Muscle layer of colon (tissue), 2 donors: Measurements from ENCODE around the gene BHLHA15.

Experiments
- H3K27ac ChIP-seq: one replicate; pipeline ENCODE4 v1.7.0; 2013; ENCODE audit warnings: low read depth, mild to moderate bottlenecking, low read length, moderate library complexity
- H3K27me3 ChIP-seq, 2 donors: one replicate each; pipeline ENCODE4 v1.7.0; 2013; ENCODE audit warnings: low read length in 2 of 2, mild to moderate bottlenecking in 2 of 2; ENCODE audit not compliant: insufficient read depth in 2 of 2, control insufficient read depth in 1 of 2
- H3K36me3 ChIP-seq: one replicate; pipeline ENCODE4 v1.7.0; 2013; ENCODE audit warnings: mild to moderate bottlenecking, low read length; ENCODE audit not compliant: insufficient read depth
- H3K4me1 ChIP-seq: one replicate; pipeline ENCODE4 v1.7.0; 2013; ENCODE audit warnings: mild to moderate bottlenecking, low read length; ENCODE audit not compliant: insufficient read depth
- H3K4me3 ChIP-seq, 2 donors: one replicate each; pipeline ENCODE4 v1.7.0; 2013; ENCODE audit warnings: low read length in 2 of 2, low read depth in 1 of 2, mild to moderate bottlenecking in 1 of 2, moderate library complexity in 1 of 2
- H3K9ac ChIP-seq: one replicate; pipeline ENCODE4 v1.7.0; 2013; ENCODE audit warnings: low read length
- H3K9me3 ChIP-seq: one replicate; pipeline ENCODE4 v1.7.0; 2013; ENCODE audit warnings: mild to moderate bottlenecking, low read length
- donor health status: abdominal sarcoma.
- donor health status: Adenocarcinoma of cecum.

Gene BHLHA15

GRCh38 chr7:98211221-98211675, at the start of gene BHLHA15:
Gene BHLHA15 (plus strand): TSS chr7:98211439. CDS start chr7:98212310, 871 bp downstream.
- peaks cover 0 to 15% of the 10 kb centered on the region in 2 donors for H3K27me3 ChIP-seq
- H3K36me3 ChIP-seq, result peaks cover 8% of the 10 kb centered on the region
- no peaks in the 10 kb centered on the region for H3K9me3 ChIP-seq
- H3K9ac ChIP-seq, result no peak within 1 kb of the TSS
- H3K4me3 ChIP-seq, result no peak within 1 kb of the TSS
- no peak within 1 kb of the TSS for H3K27ac ChIP-seq
- H3K4me1 ChIP-seq, result no peaks in the 10 kb centered on the region

GRCh38 chr7:98162758-98163157, 48.5 kb upstream of the BHLHA15 start:
- peaks cover 9% of the 10 kb centered on the region for H3K4me1 ChIP-seq
- peaks cover 6% of the 10 kb centered on the region for H3K36me3 ChIP-seq
- no peak overlapping the region for H3K27ac ChIP-seq
- H3K4me3 ChIP-seq, result no peak overlapping the region
- no peaks in the 10 kb centered on the region for H3K27me3 ChIP-seq
- H3K9ac ChIP-seq, result no peak overlapping the region
- no peaks in the 10 kb centered on the region for H3K9me3 ChIP-seq

GRCh38 chr7:98163269-98163668, 48.0 kb upstream of the BHLHA15 start:
- Histone ChIP-seq H3K36me3 (peaks cover 6% of the 10 kb centered on the region), H3K4me1 (peaks cover 9% of the 10 kb centered on the region), H3K9me3 (no peaks in the 10 kb centered on the region), H3K27me3 (no peaks in the 10 kb centered on the region), H3K27ac (no peak overlapping the region), H3K9ac (no peak overlapping the region), H3K4me3 (no peak overlapping the region)

- peak overlapping the region; percentile 16 for H3K27ac ChIP-seq
- no peak overlapping the region for H3K9ac ChIP-seq
- H3K9me3 ChIP-seq, result no peaks in the 10 kb centered on the region
Observed at GRCh38 chr7:98163704-98164494, 47.3 kb upstream of the BHLHA15 start.

GRCh38 chr7:98165827-98166667, 45.2 kb upstream of the BHLHA15 start:
- Histone ChIP-seq H3K27me3 (no peaks in the 10 kb centered on the region), H3K4me3 (no peak overlapping the region), H3K36me3 (no peaks in the 10 kb centered on the region), H3K9me3 (no peaks in the 10 kb centered on the region), H3K4me1 (peaks cover 9% of the 10 kb centered on the region), H3K27ac (no peak overlapping the region), H3K9ac (no peak overlapping the region)

More at GRCh38 chr7:98163704-98164494, 47.3 kb upstream of the BHLHA15 start:
- H3K4me1 ChIP-seq, result peaks cover 9% of the 10 kb centered on the region
- no peaks in the 10 kb centered on the region for H3K27me3 ChIP-seq
- H3K36me3 ChIP-seq, result peaks cover 6% of the 10 kb centered on the region
- H3K4me3 ChIP-seq, result no peak overlapping the region

GRCh38 chr7:98166668-98166970, 44.6 kb upstream of the BHLHA15 start:
- Histone ChIP-seq H3K9me3 (no peaks in the 10 kb centered on the region), H3K4me3 (no peak overlapping the region), H3K9ac (no peak overlapping the region), H3K4me1 (peaks cover 9% of the 10 kb centered on the region), H3K36me3 (peaks cover under 1% of the 10 kb centered on the region), H3K27ac (no peak overlapping the region), H3K27me3 (no peaks in the 10 kb centered on the region)

GRCh38 chr7:98167653-98168052, 43.6 kb upstream of the BHLHA15 start:
- H3K4me3 ChIP-seq, result no peak overlapping the region
- peaks cover 9% of the 10 kb centered on the region for H3K36me3 ChIP-seq
- no peaks in the 10 kb centered on the region for H3K27me3 ChIP-seq
- no peaks in the 10 kb centered on the region for H3K9me3 ChIP-seq
- H3K9ac ChIP-seq, result no peak overlapping the region
- H3K4me1 ChIP-seq, result peaks cover 9% of the 10 kb centered on the region
- H3K27ac ChIP-seq, result no peak overlapping the region

GRCh38 chr7:98168181-98168903, 42.9 kb upstream of the BHLHA15 start:
- Histone ChIP-seq H3K27ac (no peak overlapping the region), H3K4me1 (peaks cover 9% of the 10 kb centered on the region), H3K36me3 (peaks cover 9% of the 10 kb centered on the region), H3K4me3 (no peak overlapping the region), H3K9me3 (no peaks in the 10 kb centered on the region), H3K9ac (no peak overlapping the region), H3K27me3 (no peaks in the 10 kb centered on the region)

GRCh38 chr7:98168904-98169621, 42.2 kb upstream of the BHLHA15 start:
- Histone ChIP-seq H3K4me1 (peaks cover 2% of the 10 kb centered on the region), H3K9me3 (no peaks in the 10 kb centered on the region), H3K27ac (no peak overlapping the region)

GRCh38 chr7:98170966-98171365, 40.3 kb upstream of the BHLHA15 start:
- H3K36me3 ChIP-seq, result peaks cover 20% of the 10 kb centered on the region
- no peaks in the 10 kb centered on the region for H3K4me1 ChIP-seq
- no peak overlapping the region for H3K9ac ChIP-seq
- no peak overlapping the region for H3K27ac ChIP-seq
- no peaks in the 10 kb centered on the region for H3K27me3 ChIP-seq
- no peaks in the 10 kb centered on the region for H3K9me3 ChIP-seq
- H3K4me3 ChIP-seq, result no peak overlapping the region

More at GRCh38 chr7:98168904-98169621, 42.2 kb upstream of the BHLHA15 start:
- no peaks in the 10 kb centered on the region for H3K27me3 ChIP-seq
- no peak overlapping the region for H3K4me3 ChIP-seq
- no peak overlapping the region for H3K9ac ChIP-seq
- H3K36me3 ChIP-seq, result peaks cover 9% of the 10 kb centered on the region

- Histone ChIP-seq H3K36me3 (peaks cover 21% of the 10 kb centered on the region), H3K9ac (no peak overlapping the region), H3K4me3 (no peak overlapping the region), H3K27ac (no peak overlapping the region), H3K4me1 (no peaks in the 10 kb centered on the region), H3K27me3 (no peaks in the 10 kb centered on the region), H3K9me3 (no peaks in the 10 kb centered on the region)
Observed at GRCh38 chr7:98171449-98171848, 39.8 kb upstream of the BHLHA15 start.
